Testis (tissue), 2 donors: ENCODE measurements around the gene CCDC107.

Source experiments
- CTCF ChIP-seq, 3 experiments: fragments of 450-650 bp in 2 of 3; fragments of 200-600 bp in 1 of 3; sonication (generic) in 1 of 3; IDR thresholded peaks; one replicate each; pipeline ENCODE4 v1.5.1; 2016 to 2019; ENCODE audit warnings: antibody characterized with exemption in 3 of 3, mild to moderate bottlenecking in 2 of 3, moderate library complexity in 1 of 3
- POLR2A ChIP-seq: fragments of 450-650 bp; IDR thresholded peaks from one replicate; pipeline ENCODE4 v1.6.1; 2017; ENCODE audit warnings: antibody characterized with exemption, mild to moderate bottlenecking, moderate library complexity

- TF ChIP-seq CTCF (IDR thresholded peaks at IDR 0.05) (no peak), POLR2A (no peak)
Measured at GRCh38 chr9:35680331-35681105, 22.4 kb downstream of the CCDC107 start.
